ENCODE measurements around the gene SSH2.

- TF ChIP-seq, protein P1, sequence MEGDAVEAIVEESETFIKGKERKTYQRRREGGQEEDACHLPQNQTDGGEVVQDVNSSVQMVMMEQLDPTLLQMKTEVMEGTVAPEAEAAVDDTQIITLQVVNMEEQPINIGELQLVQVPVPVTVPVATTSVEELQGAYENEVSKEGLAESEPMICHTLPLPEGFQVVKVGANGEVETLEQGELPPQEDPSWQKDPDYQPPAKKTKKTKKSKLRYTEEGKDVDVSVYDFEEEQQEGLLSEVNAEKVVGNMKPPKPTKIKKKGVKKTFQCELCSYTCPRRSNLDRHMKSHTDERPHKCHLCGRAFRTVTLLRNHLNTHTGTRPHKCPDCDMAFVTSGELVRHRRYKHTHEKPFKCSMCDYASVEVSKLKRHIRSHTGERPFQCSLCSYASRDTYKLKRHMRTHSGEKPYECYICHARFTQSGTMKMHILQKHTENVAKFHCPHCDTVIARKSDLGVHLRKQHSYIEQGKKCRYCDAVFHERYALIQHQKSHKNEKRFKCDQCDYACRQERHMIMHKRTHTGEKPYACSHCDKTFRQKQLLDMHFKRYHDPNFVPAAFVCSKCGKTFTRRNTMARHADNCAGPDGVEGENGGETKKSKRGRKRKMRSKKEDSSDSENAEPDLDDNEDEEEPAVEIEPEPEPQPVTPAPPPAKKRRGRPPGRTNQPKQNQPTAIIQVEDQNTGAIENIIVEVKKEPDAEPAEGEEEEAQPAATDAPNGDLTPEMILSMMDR (IDR thresholded peaks at IDR 0.05) = no peak
- no peak for TF ChIP-seq POLR2AphosphoS5 (IDR thresholded peaks at IDR 0.05)
- TF ChIP-seq POLR2A (IDR thresholded peaks at IDR 0.05) = no peak
Measured at GRCh38 chr17:29744121-29744520, 185.9 kb downstream of the SSH2 start.
